Keratinocyte (primary cell): ENCODE results near the gene AP3B1. TPM values are rescaled to one million over a fixed set of nuclear protein-coding genes. Genes with fewer than 3 reads are reported as not detected.

ENCODE experiments used
- DNase-seq: peaks from one replicate; pipeline ENCODE4 v3.0.0-alpha.2; 2011; ENCODE audit warnings: low read depth, missing footprints, low spot score
- FAIRE-seq: peaks from 2 replicates; lab custom pipeline; 2011; peaks lifted over from hg19 to GRCh38; lab: Jason Lieb, UNC
- H2AFZ ChIP-seq: 2 replicates; pipeline ENCODE4 v1.6.0; 2012; ENCODE audit warnings: low read length, control low read depth, inconsistent platforms; ENCODE audit not compliant: control insufficient read depth
- H3K27ac ChIP-seq: 2 replicates; pipeline ENCODE4 v1.5.1; 2011; ENCODE audit warnings: low read length; ENCODE audit not compliant: control insufficient read depth, insufficient read depth
- H3K27me3 ChIP-seq: 3 replicates; pipeline ENCODE4 v1.6.0; 2011; ENCODE audit warnings: low read length; ENCODE audit not compliant: control insufficient read depth, insufficient read depth; ENCODE audit errors: extremely low read depth
- H3K36me3 ChIP-seq, 2 experiments: 2 replicates in 1 of 2; 3 replicates in 1 of 2; pipeline ENCODE4 v1.5.1; 2011; ENCODE audit warnings: low read length in 2 of 2, mild to moderate bottlenecking in 1 of 2; ENCODE audit not compliant: control insufficient read depth in 2 of 2, insufficient read depth in 2 of 2; ENCODE audit errors: extremely low read depth in 1 of 2
- H3K4me1 ChIP-seq: 3 replicates; pipeline ENCODE4 v1.5.1; 2011; ENCODE audit warnings: low read length; ENCODE audit not compliant: control insufficient read depth, insufficient read depth; ENCODE audit errors: extremely low read depth
- H3K4me2 ChIP-seq: 3 replicates; pipeline ENCODE4 v1.6.0; 2011; ENCODE audit warnings: low read depth, low read length; ENCODE audit not compliant: control insufficient read depth, insufficient read depth; ENCODE audit errors: extremely low read depth
- H3K4me3 ChIP-seq, 3 experiments: fragments of 200-600 bp in 1 of 3; sonication (generic) in 1 of 3; 2 replicates in 2 of 3; 3 replicates in 1 of 3; pipeline ENCODE4 v1.5.1; 2011 to 2016; ENCODE audit warnings: low read length in 3 of 3, mild to moderate bottlenecking in 3 of 3, control low read depth in 2 of 3, inconsistent platforms in 1 of 3, low read depth in 1 of 3, mixed read lengths in 1 of 3, mixed run types in 1 of 3, moderate library complexity in 1 of 3; ENCODE audit not compliant: control insufficient read depth in 2 of 3, insufficient read depth in 2 of 3; ENCODE audit errors: extremely low read depth in 1 of 3
- H3K79me2 ChIP-seq: 2 replicates; pipeline ENCODE4 v1.6.0; 2012; ENCODE audit warnings: low read length; ENCODE audit not compliant: control insufficient read depth, insufficient read depth
- H3K9ac ChIP-seq: 3 replicates; pipeline ENCODE4 v1.6.0; 2011; ENCODE audit warnings: low read length; ENCODE audit not compliant: control insufficient read depth, insufficient read depth; ENCODE audit errors: extremely low read depth
- H3K9me1 ChIP-seq: 3 replicates; pipeline ENCODE4 v1.6.0; 2011; ENCODE audit warnings: low read length; ENCODE audit not compliant: control insufficient read depth, insufficient read depth; ENCODE audit errors: extremely low read depth
- H3K9me3 ChIP-seq: 2 replicates; pipeline ENCODE4 v1.5.1; 2012; ENCODE audit warnings: low read depth, low read length; ENCODE audit not compliant: control insufficient read depth
- H4K20me1 ChIP-seq: 3 replicates; pipeline ENCODE4 v1.6.0; 2011; ENCODE audit warnings: low read length; ENCODE audit not compliant: control insufficient read depth, insufficient read depth; ENCODE audit errors: extremely low read depth
- EZH2 ChIP-seq: IDR thresholded peaks from one replicate; pipeline ENCODE4 v1.6.1; 2012; ENCODE audit warnings: inconsistent platforms, mild to moderate bottlenecking, low read length, moderate library complexity
- dilution Hi-C: fragments of 300-500 bp; cut with MboI; formaldehyde crosslinking; loops from one replicate; pipeline ENCODE4 v1.7.0; 2020; ENCODE audit warnings: low sequenced_read_pairs; ENCODE audit not compliant: extremely low pct_ligation_motif_present
- polyA plus RNA-seq, 5 experiments: library from polyadenylated mRNA; depleted of rRNA in 3 of 5; stranded (reverse) in 3 of 5; stranded (forward) in 1 of 5; unstranded in 1 of 5; fragments of >200 nt; gene quantifications; 1 replicate in 1 of 5; 2 replicates in 3 of 5; 3 replicates in 1 of 5; pipeline versions ENCODE4 v1.2.1 to v1.2.3, GENCODE V29; 2011 to 2012; ENCODE audit warnings: missing spikeins in 2 of 5, low read depth in 1 of 5, low replicate concordance in 1 of 5
- TF ChIP-seq, protein P1 (sequence below), 3 experiments: IDR thresholded peaks in 1 of 3; conservative IDR thresholded peaks in 1 of 3; optimal IDR thresholded peaks in 1 of 3; 2 replicates in 2 of 3; 3 replicates in 1 of 3; pipeline versions ENCODE3 to v1.5.1; 2011; ENCODE audit warnings: low read length in 3 of 3, mild to moderate bottlenecking in 3 of 3, moderate library complexity in 2 of 3, control low read depth in 1 of 3, inconsistent platforms in 1 of 3; ENCODE audit not compliant: insufficient read depth in 2 of 3; ENCODE audit errors: extremely low read depth in 1 of 3

Gene AP3B1
- polyA plus RNA-seq, 1 donor (not counting 4 experiments of a cell fraction or from before 2014, with no cell fraction given) = 65.1 TPM

DNA sequence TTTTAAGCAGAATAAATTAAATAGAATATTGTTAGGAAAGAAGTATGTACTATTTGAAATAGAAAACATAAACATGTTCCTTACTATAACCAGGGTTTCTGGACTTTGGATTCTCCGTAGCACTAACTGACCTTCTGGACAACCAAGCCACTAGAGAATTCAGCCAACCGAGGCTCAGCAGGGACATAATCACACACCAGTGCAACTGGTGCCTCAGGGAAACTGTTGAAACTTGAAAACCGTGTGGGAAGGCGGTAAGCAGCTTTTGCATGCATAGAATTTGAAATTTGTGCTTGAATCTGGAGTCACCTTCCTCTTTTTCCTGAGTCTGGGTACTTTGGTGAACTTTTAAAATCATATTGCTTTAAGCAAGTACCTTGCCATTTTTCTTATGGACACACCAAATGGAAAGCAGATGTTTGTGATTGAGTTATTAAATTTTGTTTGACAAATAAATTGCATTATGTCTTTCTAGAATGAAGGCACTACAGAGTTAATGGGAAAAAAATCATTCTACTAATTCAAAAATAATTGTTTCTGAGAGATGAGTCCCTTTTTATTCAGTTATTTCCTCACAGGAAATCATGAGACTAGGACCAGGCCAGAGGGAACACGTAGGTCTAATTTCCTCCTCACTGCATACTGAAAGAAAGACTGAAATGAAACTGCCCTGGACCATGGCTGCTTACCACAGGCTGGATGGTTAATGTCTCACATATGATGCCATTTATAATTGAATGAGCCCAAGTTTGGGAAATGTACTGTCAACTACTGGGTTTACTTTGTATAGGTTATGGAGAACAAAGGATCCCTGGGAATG lies 45.3 kb upstream of the AP3B1 start:
- H3K4me3 ChIP-seq = no peak overlapping the region
- H3K9me3 ChIP-seq = no peaks in the 10 kb centered on the region
- H2AFZ ChIP-seq = no peak overlapping the region
- no peak overlapping the region for H3K27ac ChIP-seq
- no peak for DNase-seq
- H3K4me1 ChIP-seq = no peaks in the 10 kb centered on the region
- H4K20me1 ChIP-seq = no peaks in the 10 kb centered on the region
- H3K4me2 ChIP-seq = no peak overlapping the region
- H3K9ac ChIP-seq = no peak overlapping the region
- H3K27me3 ChIP-seq = no peaks in the 10 kb centered on the region
- no peaks in the 10 kb centered on the region for H3K9me1 ChIP-seq
- dilution Hi-C loops = no loop called here
- no peaks in the 10 kb centered on the region for H3K36me3 ChIP-seq
- H3K79me2 ChIP-seq = no peaks in the 10 kb centered on the region
- TF ChIP-seq, protein P1, sequence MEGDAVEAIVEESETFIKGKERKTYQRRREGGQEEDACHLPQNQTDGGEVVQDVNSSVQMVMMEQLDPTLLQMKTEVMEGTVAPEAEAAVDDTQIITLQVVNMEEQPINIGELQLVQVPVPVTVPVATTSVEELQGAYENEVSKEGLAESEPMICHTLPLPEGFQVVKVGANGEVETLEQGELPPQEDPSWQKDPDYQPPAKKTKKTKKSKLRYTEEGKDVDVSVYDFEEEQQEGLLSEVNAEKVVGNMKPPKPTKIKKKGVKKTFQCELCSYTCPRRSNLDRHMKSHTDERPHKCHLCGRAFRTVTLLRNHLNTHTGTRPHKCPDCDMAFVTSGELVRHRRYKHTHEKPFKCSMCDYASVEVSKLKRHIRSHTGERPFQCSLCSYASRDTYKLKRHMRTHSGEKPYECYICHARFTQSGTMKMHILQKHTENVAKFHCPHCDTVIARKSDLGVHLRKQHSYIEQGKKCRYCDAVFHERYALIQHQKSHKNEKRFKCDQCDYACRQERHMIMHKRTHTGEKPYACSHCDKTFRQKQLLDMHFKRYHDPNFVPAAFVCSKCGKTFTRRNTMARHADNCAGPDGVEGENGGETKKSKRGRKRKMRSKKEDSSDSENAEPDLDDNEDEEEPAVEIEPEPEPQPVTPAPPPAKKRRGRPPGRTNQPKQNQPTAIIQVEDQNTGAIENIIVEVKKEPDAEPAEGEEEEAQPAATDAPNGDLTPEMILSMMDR (optimal IDR thresholded peaks at IDR 0.05 in 1 of 3, IDR thresholded peaks at IDR 0.05 in 1 of 3, conservative IDR thresholded peaks at IDR 0.05 in 1 of 3; ENCODE audit: extremely low read depth in 1 of 3, insufficient read depth in 2 of 3, low read length in 3 of 3) = no peak
- TF ChIP-seq EZH2 = no peak
- no peak for FAIRE-seq

DNA sequence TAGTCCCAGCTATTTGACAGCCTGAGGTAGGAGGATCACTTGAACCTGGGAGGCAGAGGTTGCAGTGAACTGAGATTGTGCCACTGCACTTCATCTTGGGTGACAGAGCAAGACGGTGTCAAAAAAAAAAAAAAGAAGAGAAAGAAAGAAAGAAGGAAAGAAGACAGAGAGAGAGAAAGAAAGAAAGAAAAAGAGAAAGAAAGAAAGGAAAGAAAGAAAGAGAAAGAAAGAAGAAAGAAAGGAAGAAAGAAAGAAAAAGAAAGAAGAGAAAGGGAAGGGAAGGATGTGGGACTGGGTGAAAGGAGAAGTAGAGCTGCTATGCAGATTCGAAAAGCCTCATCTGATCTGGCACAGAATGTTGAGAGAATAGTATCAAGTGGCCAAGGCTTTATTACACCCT lies 42.2 kb upstream of the AP3B1 start:
- no peaks in the 10 kb centered on the region for H3K9me1 ChIP-seq
- no peak overlapping the region for H3K27ac ChIP-seq
- H3K27me3 ChIP-seq = no peaks in the 10 kb centered on the region
- no peak for FAIRE-seq
- no peaks in the 10 kb centered on the region for H3K36me3 ChIP-seq
- no peaks in the 10 kb centered on the region for H4K20me1 ChIP-seq
- TF ChIP-seq, protein P1 (optimal IDR thresholded peaks at IDR 0.05 in 1 of 3, IDR thresholded peaks at IDR 0.05 in 1 of 3, conservative IDR thresholded peaks at IDR 0.05 in 1 of 3; ENCODE audit: extremely low read depth in 1 of 3, insufficient read depth in 2 of 3, low read length in 3 of 3) = no peak
- TF ChIP-seq EZH2 = no peak
- H3K9ac ChIP-seq = no peak overlapping the region
- H2AFZ ChIP-seq = no peak overlapping the region
- H3K4me1 ChIP-seq = no peaks in the 10 kb centered on the region
- no peaks in the 10 kb centered on the region for H3K79me2 ChIP-seq
- no peak overlapping the region for H3K4me2 ChIP-seq
- H3K4me3 ChIP-seq = no peak overlapping the region
- dilution Hi-C loops = no loop called here
- no peaks in the 10 kb centered on the region for H3K9me3 ChIP-seq
- DNase-seq = no peak
